ENCODE measurements around the gene PMS1.
A peak's percentile ranks its signal among the peaks of the same experiment; 100 is the strongest.

The PMS1 gene

DNA sequence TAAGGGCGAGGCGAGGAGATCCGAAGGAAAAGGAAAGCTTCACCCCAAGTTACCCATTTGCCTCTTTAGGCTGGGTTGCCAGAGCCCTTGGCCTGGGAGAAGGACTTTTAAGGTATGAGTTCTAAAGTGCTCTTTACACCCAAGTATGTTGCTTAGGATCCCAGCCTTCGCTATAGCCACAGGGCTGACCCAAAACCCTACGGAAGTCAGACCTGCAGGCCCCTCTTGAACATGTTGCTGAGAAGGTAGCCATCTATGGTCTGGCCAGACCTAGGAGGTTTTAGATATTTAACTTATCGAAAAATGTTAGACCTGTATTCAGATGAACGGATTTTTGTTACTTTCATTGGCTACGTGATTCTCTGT, 95.4 kb downstream of the PMS1 start:
- Histone ChIP-seq H3K4me3 (ENCODE audit: insufficient read depth in 1 of 2, low read depth in 1 of 2, low read length in 2 of 2) (no peak overlapping the region), H3K4me2 (ENCODE audit: low read length, poor library complexity, severe bottlenecking) (no peak overlapping the region), H2BK15ac (ENCODE audit: low read depth, poor library complexity, severe bottlenecking) (no peak overlapping the region), H3K14ac (ENCODE audit: low read length in 2 of 2) (no peak overlapping the region), H3K27ac (ENCODE audit: low read length, poor library complexity, severe bottlenecking) (no peak overlapping the region), H4K8ac (ENCODE audit: low read length) (no peak overlapping the region), H2AK5ac (ENCODE audit: low read length, severe bottlenecking) (no peak overlapping the region), H2BK5ac (ENCODE audit: low read depth, low read length, poor library complexity, severe bottlenecking) (no peak overlapping the region), H2BK120ac (ENCODE audit: low read depth, low read length) (no peak overlapping the region), H3K4me1 (ENCODE audit: control insufficient read depth, insufficient read depth, low read depth, low read length) (peaks cover 3% of the 10 kb centered on the region), H2BK12ac (ENCODE audit: low read length in 2 of 2) (no peak overlapping the region), H3K4ac (ENCODE audit: low read depth in 1 of 2, low read length in 2 of 2) (no peak overlapping the region), H3K36me3 (ENCODE audit: control insufficient read depth in 1 of 2, insufficient read depth in 2 of 2, low read depth in 1 of 2, low read length in 2 of 2) (peaks cover 11 to 17% of the 10 kb centered on the region in 2 experiments), H3K23ac (ENCODE audit: low read length in 2 of 2) (no peak overlapping the region), H4K91ac (ENCODE audit: low read length) (no peak overlapping the region), H2AFZ (ENCODE audit: low read depth, low read length) (no peak overlapping the region), H3K9ac (ENCODE audit: low read length) (no peak overlapping the region), H3K18ac (ENCODE audit: low read depth in 1 of 2, low read length in 2 of 2) (no peak overlapping the region), H3K27me3 (ENCODE audit: control insufficient read depth in 1 of 2, insufficient read depth in 1 of 2, low read length in 2 of 2) (no peaks in the 10 kb centered on the region), H3K9me3 (ENCODE audit: control insufficient read depth, low read length) (no peaks in the 10 kb centered on the region), H3K79me1 (replicated peaks; ENCODE audit: low read length, poor library complexity, severe bottlenecking) (no peaks in the 10 kb centered on the region)
- WGBS: 100% methylated on average over 5 of the region's 8 CpGs
- no peak for DNase-seq

DNA sequence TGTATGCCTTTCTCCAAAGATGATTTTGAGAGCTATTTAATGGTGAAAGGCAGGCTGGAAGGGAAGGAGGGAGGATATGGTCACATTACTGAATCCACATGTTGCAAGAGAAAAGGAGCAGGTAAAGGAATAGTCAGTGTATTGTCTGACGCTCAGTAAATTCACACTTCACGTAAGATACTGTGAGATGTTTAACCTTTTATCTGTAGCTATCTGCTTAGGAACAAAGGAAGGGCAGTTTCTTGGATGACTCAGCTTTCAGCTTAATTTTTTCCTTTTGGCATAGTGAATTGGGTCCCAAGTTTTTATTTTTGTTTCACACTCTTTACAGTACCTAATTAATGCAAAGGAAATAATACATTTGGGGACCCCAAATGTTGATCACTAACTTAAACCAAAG, 96.2 kb downstream of the PMS1 start:
- Histone ChIP-seq H2AK5ac (ENCODE audit: low read length, severe bottlenecking) (no peak overlapping the region), H3K4ac (ENCODE audit: low read depth in 1 of 2, low read length in 2 of 2) (no peak overlapping the region), H2BK15ac (ENCODE audit: low read depth, poor library complexity, severe bottlenecking) (no peak overlapping the region), H2AFZ (ENCODE audit: low read depth, low read length) (no peak overlapping the region), H3K4me2 (ENCODE audit: low read length, poor library complexity, severe bottlenecking) (no peak overlapping the region), H2BK5ac (ENCODE audit: low read depth, low read length, poor library complexity, severe bottlenecking) (no peak overlapping the region), H3K27me3 (ENCODE audit: control insufficient read depth in 1 of 2, insufficient read depth in 1 of 2, low read length in 2 of 2) (no peaks in the 10 kb centered on the region), H4K8ac (ENCODE audit: low read length) (no peak overlapping the region), H3K14ac (ENCODE audit: low read length in 2 of 2) (no peak overlapping the region), H3K18ac (ENCODE audit: low read depth in 1 of 2, low read length in 2 of 2) (no peak overlapping the region), H3K9me3 (ENCODE audit: control insufficient read depth, low read length) (no peaks in the 10 kb centered on the region), H2BK12ac (ENCODE audit: low read length in 2 of 2) (no peak overlapping the region), H3K4me3 (ENCODE audit: insufficient read depth in 1 of 2, low read depth in 1 of 2, low read length in 2 of 2) (no peak overlapping the region), H3K23ac (ENCODE audit: low read length in 2 of 2) (no peak overlapping the region), H3K4me1 (ENCODE audit: control insufficient read depth, insufficient read depth, low read depth, low read length) (peaks cover 3% of the 10 kb centered on the region), H3K27ac (ENCODE audit: low read length, poor library complexity, severe bottlenecking) (no peak overlapping the region), H3K9ac (ENCODE audit: low read length) (no peak overlapping the region), H4K91ac (ENCODE audit: low read length) (no peak overlapping the region), H3K36me3 (ENCODE audit: control insufficient read depth in 1 of 2, insufficient read depth in 2 of 2, low read depth in 1 of 2, low read length in 2 of 2) (peaks cover 11% of the 10 kb centered on the region in 2 experiments), H3K79me1 (replicated peaks; ENCODE audit: low read length, poor library complexity, severe bottlenecking) (no peaks in the 10 kb centered on the region), H2BK120ac (ENCODE audit: low read depth, low read length) (no peak overlapping the region)
- WGBS: 71% methylated on average over 2 of the region's 2 CpGs
- no peak for DNase-seq

DNA sequence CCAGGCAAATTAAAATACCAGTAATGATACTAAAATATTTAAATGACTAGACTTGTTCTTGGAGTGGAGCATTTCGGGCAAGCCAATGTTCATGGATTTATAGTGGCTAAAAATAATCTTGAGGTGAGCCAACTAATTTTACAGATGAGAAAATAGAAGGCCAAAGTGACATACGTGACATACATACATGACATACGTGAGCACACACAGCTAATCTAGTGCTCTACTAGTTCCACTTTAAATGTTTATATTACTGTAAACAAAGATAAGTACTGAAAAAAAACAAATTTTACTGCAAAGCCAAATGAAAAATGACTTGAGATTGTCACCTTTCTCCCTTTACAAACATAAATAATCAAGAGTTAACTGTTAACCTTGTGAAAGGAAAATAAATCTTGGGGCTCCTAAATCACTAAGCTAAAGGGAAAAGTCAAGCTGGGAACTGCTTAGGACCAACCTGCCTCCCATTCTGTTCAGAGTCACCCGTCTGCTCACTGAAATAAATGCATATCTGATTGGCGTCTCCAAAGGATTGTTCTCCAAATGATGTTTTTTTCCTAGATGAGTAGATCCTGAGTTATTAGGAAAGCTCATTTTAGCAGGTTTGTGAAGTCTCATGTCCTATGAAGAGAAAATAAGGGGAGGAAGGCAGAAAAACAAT, 96.7 kb downstream of the PMS1 start:
- no peaks in the 10 kb centered on the region for H3K9me3 ChIP-seq (ENCODE audit: control insufficient read depth, low read length)
- no peak overlapping the region for H4K8ac ChIP-seq (ENCODE audit: low read length)
- H3K18ac ChIP-seq (ENCODE audit: low read depth in 1 of 2, low read length in 2 of 2): no peak overlapping the region
- H3K9ac ChIP-seq (ENCODE audit: low read length): no peak overlapping the region
- H2AK5ac ChIP-seq (ENCODE audit: low read length, severe bottlenecking): no peak overlapping the region
- H3K23ac ChIP-seq (ENCODE audit: low read length in 2 of 2): no peak overlapping the region
- H3K4me2 ChIP-seq (ENCODE audit: low read length, poor library complexity, severe bottlenecking): no peak overlapping the region
- peak; percentile 18 for DNase-seq
- no peak overlapping the region for H3K4ac ChIP-seq (ENCODE audit: low read depth in 1 of 2, low read length in 2 of 2)
- no peak overlapping the region for H2BK12ac ChIP-seq (ENCODE audit: low read length in 2 of 2)
- H2BK120ac ChIP-seq (ENCODE audit: low read depth, low read length): no peak overlapping the region
- 74% methylated on average over 3 of the region's 5 CpGs for WGBS
- no peak overlapping the region for H2BK15ac ChIP-seq (ENCODE audit: low read depth, poor library complexity, severe bottlenecking)
- H3K27me3 ChIP-seq (ENCODE audit: control insufficient read depth in 1 of 2, insufficient read depth in 1 of 2, low read length in 2 of 2): no peaks in the 10 kb centered on the region
- H3K14ac ChIP-seq (ENCODE audit: low read length in 2 of 2): no peak overlapping the region
- no peak overlapping the region for H2BK5ac ChIP-seq (ENCODE audit: low read depth, low read length, poor library complexity, severe bottlenecking)
- no peak overlapping the region for H4K91ac ChIP-seq (ENCODE audit: low read length)
- no peak overlapping the region for H3K27ac ChIP-seq (ENCODE audit: low read length, poor library complexity, severe bottlenecking)
- H3K4me1 ChIP-seq (ENCODE audit: control insufficient read depth, insufficient read depth, low read depth, low read length): peaks cover 3% of the 10 kb centered on the region
- no peak overlapping the region for H3K4me3 ChIP-seq (ENCODE audit: insufficient read depth in 1 of 2, low read depth in 1 of 2, low read length in 2 of 2)
- H3K79me1 ChIP-seq (replicated peaks; ENCODE audit: low read length, poor library complexity, severe bottlenecking): no peaks in the 10 kb centered on the region
- H3K36me3 ChIP-seq (ENCODE audit: control insufficient read depth in 1 of 2, insufficient read depth in 2 of 2, low read depth in 1 of 2, low read length in 2 of 2): peaks cover 10 to 11% of the 10 kb centered on the region in 2 experiments
- H2AFZ ChIP-seq (ENCODE audit: low read depth, low read length): no peak overlapping the region

DNA sequence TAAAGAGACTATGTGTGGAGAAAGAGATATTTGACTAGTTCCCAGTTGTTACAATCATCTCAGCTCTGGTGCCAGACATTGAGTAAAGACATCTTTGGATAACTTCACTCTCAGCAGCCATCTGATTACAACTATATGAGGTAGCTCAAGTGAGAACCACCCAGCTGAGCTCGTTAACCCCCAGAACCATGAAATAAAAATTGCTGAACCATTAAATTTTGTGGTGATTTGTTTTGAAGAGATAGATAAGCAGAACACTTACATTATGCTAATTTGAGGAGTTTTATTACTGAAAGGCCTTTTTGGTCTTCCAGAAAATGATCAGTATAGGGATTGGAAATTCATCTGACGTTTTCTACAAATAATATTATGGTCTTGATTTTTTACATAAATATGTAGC, 101.1 kb downstream of the PMS1 start:
- H3K4me1 ChIP-seq (ENCODE audit: control insufficient read depth, insufficient read depth, low read depth, low read length): no peaks in the 10 kb centered on the region
- H2BK5ac ChIP-seq (ENCODE audit: low read depth, low read length, poor library complexity, severe bottlenecking): no peak overlapping the region
- H2BK15ac ChIP-seq (ENCODE audit: low read depth, poor library complexity, severe bottlenecking): no peak overlapping the region
- H3K27ac ChIP-seq (ENCODE audit: low read length, poor library complexity, severe bottlenecking): no peak overlapping the region
- no peak overlapping the region for H2AFZ ChIP-seq (ENCODE audit: low read depth, low read length)
- H4K91ac ChIP-seq (ENCODE audit: low read length): no peak overlapping the region
- no CpG with 5 or more reads among the region's 2 CpGs for WGBS
- H3K79me1 ChIP-seq (replicated peaks; ENCODE audit: low read length, poor library complexity, severe bottlenecking): no peaks in the 10 kb centered on the region
- H4K8ac ChIP-seq (ENCODE audit: low read length): no peak overlapping the region
- no peak overlapping the region for H3K18ac ChIP-seq (ENCODE audit: low read depth in 1 of 2, low read length in 2 of 2)
- no peaks in the 10 kb centered on the region for H3K27me3 ChIP-seq (ENCODE audit: control insufficient read depth in 1 of 2, insufficient read depth in 1 of 2, low read length in 2 of 2)
- H3K4ac ChIP-seq (ENCODE audit: low read depth in 1 of 2, low read length in 2 of 2): no peak overlapping the region
- H3K36me3 ChIP-seq (ENCODE audit: control insufficient read depth in 1 of 2, insufficient read depth in 2 of 2, low read depth in 1 of 2, low read length in 2 of 2): no peaks in the 10 kb centered on the region
- H3K9ac ChIP-seq (ENCODE audit: low read length): no peak overlapping the region
- H3K9me3 ChIP-seq (ENCODE audit: control insufficient read depth, low read length): no peaks in the 10 kb centered on the region
- no peak overlapping the region for H2AK5ac ChIP-seq (ENCODE audit: low read length, severe bottlenecking)
- H3K23ac ChIP-seq (ENCODE audit: low read length in 2 of 2): no peak overlapping the region
- no peak overlapping the region for H2BK12ac ChIP-seq (ENCODE audit: low read length in 2 of 2)
- H3K4me2 ChIP-seq (ENCODE audit: low read length, poor library complexity, severe bottlenecking): no peak overlapping the region
- H3K14ac ChIP-seq (ENCODE audit: low read length in 2 of 2): no peak overlapping the region
- no peak overlapping the region for H3K4me3 ChIP-seq (ENCODE audit: insufficient read depth in 1 of 2, low read depth in 1 of 2, low read length in 2 of 2)
- no peak overlapping the region for H2BK120ac ChIP-seq (ENCODE audit: low read depth, low read length)
- no peak for DNase-seq

Measured in mesenchymal stem cell (in vitro differentiated cells and primary cell).